ENCODE results near the gene MRGPRX3. TPM values are rescaled to one million over a fixed set of nuclear protein-coding genes. Genes with fewer than 3 reads are reported as not detected.

MRGPRX3 gene
- total and polyA plus RNA-seq, 2 of the 4 experiments (the other 2 are of a cell fraction), result not detected

- TF ChIP-seq SMC3 (IDR thresholded peaks at IDR 0.05; ENCODE audit: low read depth, low read length) (no peak), RFX5 (IDR thresholded peaks at IDR 0.05; ENCODE audit: low read depth, low read length) (no peak), MAZ (IDR thresholded peaks at IDR 0.05; ENCODE audit: borderline replicate concordance, low read depth, low read length) (no peak), USF2 (IDR thresholded peaks at IDR 0.05; ENCODE audit: low read depth, low read length) (no peak), RCOR1 (IDR thresholded peaks at IDR 0.05; ENCODE audit: insufficient replicate concordance, low read length) (no peak), CHD1 (IDR thresholded peaks at IDR 0.05; ENCODE audit: low read depth, low read length) (no peak), ELK1 (IDR thresholded peaks at IDR 0.05; ENCODE audit: borderline replicate concordance, low read depth, low read length) (no peak), MAFK (IDR thresholded peaks at IDR 0.05; ENCODE audit: low read depth, low read length) (no peak)
- in situ Hi-C loops (cut with MboI; ENCODE audit: low sequenced_read_pairs), result no loop called here
- H3K36me3 ChIP-seq (ENCODE audit: control insufficient read depth, insufficient read depth, low read length), result peaks cover 22% of the 10 kb centered on the region
Measured at GRCh38 chr11:18088366-18088765, 44.0 kb upstream of the MRGPRX3 start.

More at GRCh38 chr11:18088366-18088765, 44.0 kb upstream of the MRGPRX3 start:
- no peak overlapping the region for H3K9ac ChIP-seq (ENCODE audit: low read depth, low read length)
- no peaks in the 10 kb centered on the region for H4K20me1 ChIP-seq (ENCODE audit: insufficient read depth, low read length)
- no peak overlapping the region for H2AK5ac ChIP-seq (ENCODE audit: low read depth, low read length)
- no peak overlapping the region for H3K18ac ChIP-seq (ENCODE audit: low read depth, low read length)
- no peaks in the 10 kb centered on the region for H3K27me3 ChIP-seq (ENCODE audit: control insufficient read depth, insufficient read depth, low read length)
- H3K14ac ChIP-seq (replicated peaks; ENCODE audit: low read depth, low read length), result no peak overlapping the region
- no peak overlapping the region for H4K8ac ChIP-seq (ENCODE audit: low read depth in 2 of 2, low read length in 2 of 2)
- H2AFZ ChIP-seq (replicated peaks; ENCODE audit: low read length, poor library complexity), result no peak overlapping the region
- intact Hi-C loops (cut with micrococcal nuclease) (no loop called here), dilution Hi-C loops (cut with HindIII; ENCODE audit: low sequenced_read_pairs, unreplicated experiment) (no loop called here)
- ChIA-PET POLR2A (ENCODE audit: unreplicated experiment) (no interaction called here), CTCF (interaction anchor here (1.5 kb wide), 1 partner anchor 18 kb away, joined by 5 read pairs; the partner anchor contains the start of gene SAAL1)
- BruUV-seq (replicated peaks), result no TSS peak
- WGBS, 2 experiments (ENCODE audit: extremely low coverage in 2 of 2, insufficient read length in 1 of 2), result 100% methylated on average over 2 of the region's 2 CpGs; no CpG with 5 or more reads in 1 of the 2 experiments
- H2BK15ac ChIP-seq (ENCODE audit: low read depth, low read length), result no peak overlapping the region
- H3K23ac ChIP-seq (ENCODE audit: low read depth, low read length), result no peak overlapping the region
- no peak overlapping the region for H2AK9ac ChIP-seq (replicated peaks; ENCODE audit: low read depth, low read length, poor library complexity)
- no peak overlapping the region for H2BK20ac ChIP-seq (ENCODE audit: low read depth, low read length)
- no peak overlapping the region for H4K91ac ChIP-seq (ENCODE audit: insufficient read depth, low read depth, low read length)
- no peak overlapping the region for H3K56ac ChIP-seq (ENCODE audit: extremely low read depth, insufficient read depth, low read length)
- no peak overlapping the region for H2BK5ac ChIP-seq (ENCODE audit: low read depth, low read length, poor library complexity, severe bottlenecking)
- H3K4ac ChIP-seq (ENCODE audit: low read depth, low read length), result no peak overlapping the region
- no peak for DNase-seq
- no peak overlapping the region for H3K4me2 ChIP-seq (ENCODE audit: low read depth, low read length)
- no peak for ATAC-seq (ENCODE audit: low read depth)
- no peak overlapping the region for H3K27ac ChIP-seq (ENCODE audit: insufficient read depth, low read length)
- peaks cover 3% of the 10 kb centered on the region; the same call in 1 of the 2 replicates for H3K9me1 ChIP-seq (ENCODE audit: insufficient read depth, low read length)
- H3K79me1 ChIP-seq (ENCODE audit: low read depth in 1 of 2, low read length in 2 of 2), result no peaks in the 10 kb centered on the region
- no peak overlapping the region for H4K5ac ChIP-seq (ENCODE audit: low read depth, low read length)
- no peaks in the 10 kb centered on the region for H3K9me3 ChIP-seq (ENCODE audit: control insufficient read depth, insufficient read depth, low read length)
- 0 out of 2 replicates have a peak, but pooled peaks cover 2% of the 10 kb centered on the region for H3K4me1 ChIP-seq (ENCODE audit: control insufficient read depth, insufficient read depth, low read length)
- no peak overlapping the region for H2BK120ac ChIP-seq (ENCODE audit: low read depth, low read length)
- H3K4me3 ChIP-seq (ENCODE audit: insufficient read depth, low read depth, low read length), result no peak overlapping the region

All from IMR-90 (cell line).